ENCODE measurements around the gene PIGZ. TPM values are rescaled to one million over a fixed set of nuclear protein-coding genes. Genes with fewer than 3 reads are reported as not detected.
A peak's percentile ranks its signal among the peaks of the same experiment; 100 is the strongest.

PIGZ gene
- total RNA-seq, 1 donor, result 4.0 TPM

DNA sequence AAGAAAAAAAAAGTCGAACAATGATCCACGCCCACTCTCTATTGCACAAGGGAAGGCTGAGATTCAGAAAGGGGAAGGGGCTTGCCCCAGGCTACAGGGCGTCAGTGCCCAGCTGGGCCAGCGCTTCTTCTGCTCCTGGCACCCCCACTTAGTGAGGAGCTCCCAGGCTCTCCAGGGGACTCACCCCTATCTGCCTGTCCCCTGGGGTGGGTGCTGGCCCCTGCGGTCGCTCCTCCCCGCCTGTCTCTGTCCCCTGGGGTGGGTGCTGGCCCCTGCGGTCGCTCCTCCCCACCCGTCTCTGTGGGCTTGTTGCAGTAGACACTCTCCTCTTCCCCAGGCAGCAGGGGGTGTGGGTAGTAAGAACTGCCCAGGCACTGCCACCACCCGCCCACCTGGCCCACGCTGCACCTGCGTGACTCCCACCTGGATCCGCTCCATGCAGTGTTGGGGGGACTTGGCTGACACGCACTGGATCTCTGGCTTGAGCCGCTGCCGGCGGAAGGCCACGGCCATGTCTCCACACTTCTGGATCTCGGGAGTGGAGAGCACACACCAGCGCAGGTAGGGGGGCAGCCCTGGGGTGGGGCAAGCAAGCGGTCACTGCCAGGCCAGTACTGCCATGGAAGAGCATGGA lies 46.4 kb upstream of the PIGZ start:
- no peak overlapping the region for H2AFZ ChIP-seq (ENCODE audit: low read length)
- H3K27me3 ChIP-seq (ENCODE audit: insufficient read depth, low read length), result peaks cover 16% of the 10 kb centered on the region
- H3K9me3 ChIP-seq (ENCODE audit: low read depth, low read length), result no peaks in the 10 kb centered on the region
- H3K79me2 ChIP-seq (ENCODE audit: insufficient read depth, low read length), result no peaks in the 10 kb centered on the region
- no peaks in the 10 kb centered on the region for H4K20me1 ChIP-seq (ENCODE audit: insufficient read depth, low read length)
- no peak overlapping the region for H3K4me2 ChIP-seq (ENCODE audit: insufficient read depth, low read length)
- H3K36me3 ChIP-seq (ENCODE audit: insufficient read depth, low read length), result no peaks in the 10 kb centered on the region
- H3K27ac ChIP-seq (ENCODE audit: low read depth, low read length), result no peak overlapping the region
- H3K4me1 ChIP-seq (ENCODE audit: insufficient read depth, low read length), result no peaks in the 10 kb centered on the region
- no peak overlapping the region for H3K4me3 ChIP-seq (ENCODE audit: insufficient read depth, low read length)
- DNase-seq (ENCODE audit: insufficient read length, low spot score, missing footprints), result peak; percentile 65
- TF ChIP-seq, protein P1, sequence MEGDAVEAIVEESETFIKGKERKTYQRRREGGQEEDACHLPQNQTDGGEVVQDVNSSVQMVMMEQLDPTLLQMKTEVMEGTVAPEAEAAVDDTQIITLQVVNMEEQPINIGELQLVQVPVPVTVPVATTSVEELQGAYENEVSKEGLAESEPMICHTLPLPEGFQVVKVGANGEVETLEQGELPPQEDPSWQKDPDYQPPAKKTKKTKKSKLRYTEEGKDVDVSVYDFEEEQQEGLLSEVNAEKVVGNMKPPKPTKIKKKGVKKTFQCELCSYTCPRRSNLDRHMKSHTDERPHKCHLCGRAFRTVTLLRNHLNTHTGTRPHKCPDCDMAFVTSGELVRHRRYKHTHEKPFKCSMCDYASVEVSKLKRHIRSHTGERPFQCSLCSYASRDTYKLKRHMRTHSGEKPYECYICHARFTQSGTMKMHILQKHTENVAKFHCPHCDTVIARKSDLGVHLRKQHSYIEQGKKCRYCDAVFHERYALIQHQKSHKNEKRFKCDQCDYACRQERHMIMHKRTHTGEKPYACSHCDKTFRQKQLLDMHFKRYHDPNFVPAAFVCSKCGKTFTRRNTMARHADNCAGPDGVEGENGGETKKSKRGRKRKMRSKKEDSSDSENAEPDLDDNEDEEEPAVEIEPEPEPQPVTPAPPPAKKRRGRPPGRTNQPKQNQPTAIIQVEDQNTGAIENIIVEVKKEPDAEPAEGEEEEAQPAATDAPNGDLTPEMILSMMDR (IDR thresholded peaks at IDR 0.05; ENCODE audit: extremely low read depth, low read depth, low read length), result no peak

DNA sequence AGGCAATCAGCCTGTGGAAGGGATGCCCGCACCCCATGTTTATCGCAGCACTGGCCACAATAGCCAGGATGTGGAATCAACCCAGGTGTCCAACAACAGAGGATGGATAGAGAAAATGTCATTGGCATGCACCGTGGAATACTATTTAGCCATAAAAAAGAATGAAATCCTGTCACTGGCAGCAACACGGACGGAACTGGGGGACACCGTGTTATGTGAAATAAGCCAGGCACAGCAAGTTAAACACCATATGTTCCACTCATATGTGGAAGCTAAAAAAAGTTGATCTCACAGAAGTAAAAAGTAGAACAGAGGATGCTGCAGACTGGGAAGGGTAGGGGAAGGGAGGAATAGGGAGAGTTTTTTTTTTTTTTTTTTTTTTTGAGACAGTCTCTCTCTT lies 45.4 kb upstream of the PIGZ start:
- no peaks in the 10 kb centered on the region for H3K9me3 ChIP-seq (ENCODE audit: low read depth, low read length)
- no peaks in the 10 kb centered on the region for H4K20me1 ChIP-seq (ENCODE audit: insufficient read depth, low read length)
- H3K4me3 ChIP-seq (ENCODE audit: insufficient read depth, low read length), result no peak overlapping the region
- no peaks in the 10 kb centered on the region for H3K36me3 ChIP-seq (ENCODE audit: insufficient read depth, low read length)
- TF ChIP-seq, protein P1 (IDR thresholded peaks at IDR 0.05; ENCODE audit: extremely low read depth, low read depth, low read length), result no peak
- no peaks in the 10 kb centered on the region for H3K4me1 ChIP-seq (ENCODE audit: insufficient read depth, low read length)
- H3K4me2 ChIP-seq (ENCODE audit: insufficient read depth, low read length), result no peak overlapping the region
- H3K27ac ChIP-seq (ENCODE audit: low read depth, low read length), result no peak overlapping the region
- no peak for DNase-seq (ENCODE audit: insufficient read length, low spot score, missing footprints)
- no peak overlapping the region for H2AFZ ChIP-seq (ENCODE audit: low read length)
- H3K27me3 ChIP-seq (ENCODE audit: insufficient read depth, low read length), result peaks cover 5% of the 10 kb centered on the region
- no peaks in the 10 kb centered on the region for H3K79me2 ChIP-seq (ENCODE audit: insufficient read depth, low read length)

DNA sequence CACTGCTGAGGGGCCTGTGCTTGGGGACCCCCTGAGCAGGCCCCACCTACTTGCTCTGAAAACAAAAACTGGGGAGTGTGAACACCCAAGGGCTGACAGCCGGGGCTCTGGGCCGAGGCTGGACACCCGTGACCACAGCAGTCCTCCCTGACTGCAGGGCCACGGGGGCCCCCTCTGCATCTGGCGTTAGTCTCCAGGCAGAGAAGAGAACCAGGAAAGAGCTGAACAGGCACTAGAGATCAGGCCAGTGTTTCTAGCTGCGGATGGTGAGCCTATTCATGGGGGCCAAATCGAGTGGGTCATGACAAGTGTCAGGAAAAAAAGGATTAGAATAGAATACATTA lies 43.9 kb upstream of the PIGZ start:
- Histone ChIP-seq H3K27me3 (ENCODE audit: insufficient read depth, low read length) (peaks cover 3% of the 10 kb centered on the region), H3K4me1 (ENCODE audit: insufficient read depth, low read length) (no peaks in the 10 kb centered on the region), H3K36me3 (ENCODE audit: insufficient read depth, low read length) (no peaks in the 10 kb centered on the region), H3K4me3 (ENCODE audit: insufficient read depth, low read length) (no peak overlapping the region), H3K79me2 (ENCODE audit: insufficient read depth, low read length) (no peaks in the 10 kb centered on the region), H3K27ac (ENCODE audit: low read depth, low read length) (no peak overlapping the region), H2AFZ (ENCODE audit: low read length) (no peak overlapping the region), H3K4me2 (ENCODE audit: insufficient read depth, low read length) (no peak overlapping the region), H3K9me3 (ENCODE audit: low read depth, low read length) (no peaks in the 10 kb centered on the region), H4K20me1 (ENCODE audit: insufficient read depth, low read length) (no peaks in the 10 kb centered on the region)
- DNase-seq (ENCODE audit: insufficient read length, low spot score, missing footprints), result no peak
- TF ChIP-seq, protein P1 (IDR thresholded peaks at IDR 0.05; ENCODE audit: extremely low read depth, low read depth, low read length), result no peak

DNA sequence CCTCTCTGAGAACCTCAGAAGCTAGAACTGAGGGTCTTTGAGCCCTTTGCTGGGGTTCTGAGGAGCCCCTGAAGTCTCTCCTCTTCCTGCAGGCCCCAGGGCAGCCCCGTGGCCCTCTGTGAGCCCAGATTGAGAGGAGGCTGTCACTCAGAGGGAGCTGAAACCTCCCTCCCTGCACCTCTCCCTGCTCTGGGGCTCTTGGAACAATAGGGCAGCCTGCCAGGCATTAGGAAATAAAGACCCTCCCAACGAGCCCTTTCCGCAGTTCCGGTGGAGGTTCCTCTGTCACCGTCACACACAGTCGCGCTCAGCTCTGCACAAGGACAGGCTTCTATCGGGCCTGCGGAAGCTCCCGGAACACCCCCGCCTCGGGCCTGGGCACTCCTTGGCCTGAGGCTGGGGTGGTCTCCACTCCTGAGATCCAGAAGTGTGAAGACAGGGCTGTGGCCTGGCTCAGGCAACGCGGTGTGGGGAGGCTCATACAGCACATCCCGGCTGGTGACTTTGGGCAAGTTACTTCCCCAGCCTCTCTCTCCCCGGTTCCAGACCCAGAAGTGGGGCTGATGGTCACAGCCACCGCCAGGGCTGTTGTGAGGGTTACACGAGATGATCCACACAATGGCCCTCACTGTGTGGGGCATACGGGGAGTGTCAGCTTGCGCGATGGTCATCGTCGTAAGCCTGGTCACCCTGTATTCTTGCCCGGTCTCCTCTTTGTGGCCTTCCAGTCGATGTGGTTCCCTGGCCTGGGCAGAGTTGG lies 43.3 kb upstream of the PIGZ start:
- H3K4me3 ChIP-seq (ENCODE audit: insufficient read depth, low read length), result no peak overlapping the region
- H3K27me3 ChIP-seq (ENCODE audit: insufficient read depth, low read length), result peaks cover 3% of the 10 kb centered on the region
- no peaks in the 10 kb centered on the region for H4K20me1 ChIP-seq (ENCODE audit: insufficient read depth, low read length)
- no peaks in the 10 kb centered on the region for H3K9me3 ChIP-seq (ENCODE audit: low read depth, low read length)
- no peak overlapping the region for H2AFZ ChIP-seq (ENCODE audit: low read length)
- H3K79me2 ChIP-seq (ENCODE audit: insufficient read depth, low read length), result no peaks in the 10 kb centered on the region
- DNase-seq (ENCODE audit: insufficient read length, low spot score, missing footprints), result no peak
- H3K4me2 ChIP-seq (ENCODE audit: insufficient read depth, low read length), result no peak overlapping the region
- H3K36me3 ChIP-seq (ENCODE audit: insufficient read depth, low read length), result no peaks in the 10 kb centered on the region
- H3K4me1 ChIP-seq (ENCODE audit: insufficient read depth, low read length), result no peaks in the 10 kb centered on the region
- TF ChIP-seq, protein P1 (IDR thresholded peaks at IDR 0.05; ENCODE audit: extremely low read depth, low read depth, low read length), result no peak
- no peak overlapping the region for H3K27ac ChIP-seq (ENCODE audit: low read depth, low read length)
